Esophagus (tissue), 2 donors: ENCODE measurements around the gene TRIM65. TPM values are rescaled to one million over a fixed set of nuclear protein-coding genes. Genes with fewer than 3 reads are reported as not detected.
A peak's percentile ranks its signal among the peaks of the same experiment; 100 is the strongest.

Experiments used
- H3K27ac ChIP-seq, 2 donors: one replicate each; pipeline ENCODE4 v1.5.1; 2013; ENCODE audit warnings: low read depth in 2 of 2, mild to moderate bottlenecking in 2 of 2, inconsistent platforms in 1 of 2, low read length in 1 of 2, moderate library complexity in 1 of 2
- H3K27me3 ChIP-seq, 2 donors: one replicate each; pipeline ENCODE4 v1.6.1; 2013; ENCODE audit warnings: low read length in 2 of 2, control low read depth in 1 of 2, mild to moderate bottlenecking in 1 of 2; ENCODE audit not compliant: insufficient read depth in 2 of 2, control insufficient read depth in 1 of 2
- H3K36me3 ChIP-seq, 2 donors: one replicate each; pipeline ENCODE4 v1.6.1; 2013; ENCODE audit warnings: low read length in 1 of 2; ENCODE audit not compliant: control insufficient read depth in 2 of 2, insufficient read depth in 2 of 2
- H3K4me1 ChIP-seq, 2 donors: one replicate each; pipeline ENCODE4 v1.6.1; 2013; ENCODE audit warnings: low read length in 1 of 2; ENCODE audit not compliant: control insufficient read depth in 2 of 2, insufficient read depth in 2 of 2
- H3K4me3 ChIP-seq, 2 donors: one replicate each; pipeline ENCODE4 v1.5.1; 2013; ENCODE audit warnings: low read length in 2 of 2, mild to moderate bottlenecking in 2 of 2, low read depth in 1 of 2, moderate library complexity in 1 of 2
- H3K9me3 ChIP-seq, 2 donors: one replicate each; pipeline ENCODE4 v1.6.1; 2013; ENCODE audit warnings: mild to moderate bottlenecking in 2 of 2, low read depth in 1 of 2, low read length in 1 of 2, moderate library complexity in 1 of 2; ENCODE audit not compliant: control insufficient read depth in 2 of 2, insufficient read depth in 1 of 2
- WGBS, 2 donors: extraction: QIAGEN DNeasy Blood & Tissue Kit; methylation state at CpG; one replicate each; pipeline ENCODE4 v1.1.7; 2013; 5-methylcytosine and 5-hydroxymethylcytosine counted together
- polyA plus RNA-seq, 2 donors: library from polyadenylated mRNA; stranded (reverse); fragments of 200-250 nt; gene quantifications; one replicate each; pipeline ENCODE4 v1.2.3, GENCODE V29; 2013
- donor health status: healthy with polysubstance abuse.
- donor health status: Bipolar disorder and iron deficiency.

TRIM65 gene
- polyA plus RNA-seq, 2 donors: 9.8 to 19.8 TPM

DNA sequence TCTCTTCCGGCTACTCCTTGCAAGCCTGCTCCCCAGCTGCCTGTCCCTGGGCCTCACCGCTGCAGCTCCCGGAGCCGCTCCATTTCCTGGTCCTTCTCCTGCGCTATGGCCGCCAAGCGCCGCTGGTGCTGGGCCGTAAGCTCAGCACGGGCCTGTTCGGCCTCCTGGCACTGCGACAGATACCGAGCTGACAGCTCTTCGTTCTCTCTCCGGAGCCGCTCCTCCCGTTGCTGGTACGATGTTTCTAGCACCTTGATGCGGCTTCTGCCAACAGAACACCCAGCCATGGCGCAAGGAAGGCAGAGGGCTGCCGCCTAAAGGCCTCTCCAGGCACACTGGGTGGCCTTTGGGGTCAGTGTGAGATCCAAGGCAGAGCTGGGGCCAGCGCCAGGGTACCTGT lies 22.9 kb upstream of the TRIM65 start:
- H3K36me3 ChIP-seq: peaks cover 0 to 41% of the 10 kb centered on the region in 2 donors
- WGBS, 2 donors: 93 to 95% methylated on average over 22 of the region's 22 CpGs
- H3K4me1 ChIP-seq: peaks cover 0 to 9% of the 10 kb centered on the region in 2 donors
- H3K27me3 ChIP-seq: no peaks in the 10 kb centered on the region
- H3K27ac ChIP-seq: no peak overlapping the region
- H3K9me3 ChIP-seq: no peaks in the 10 kb centered on the region
- no peak overlapping the region for H3K4me3 ChIP-seq

DNA sequence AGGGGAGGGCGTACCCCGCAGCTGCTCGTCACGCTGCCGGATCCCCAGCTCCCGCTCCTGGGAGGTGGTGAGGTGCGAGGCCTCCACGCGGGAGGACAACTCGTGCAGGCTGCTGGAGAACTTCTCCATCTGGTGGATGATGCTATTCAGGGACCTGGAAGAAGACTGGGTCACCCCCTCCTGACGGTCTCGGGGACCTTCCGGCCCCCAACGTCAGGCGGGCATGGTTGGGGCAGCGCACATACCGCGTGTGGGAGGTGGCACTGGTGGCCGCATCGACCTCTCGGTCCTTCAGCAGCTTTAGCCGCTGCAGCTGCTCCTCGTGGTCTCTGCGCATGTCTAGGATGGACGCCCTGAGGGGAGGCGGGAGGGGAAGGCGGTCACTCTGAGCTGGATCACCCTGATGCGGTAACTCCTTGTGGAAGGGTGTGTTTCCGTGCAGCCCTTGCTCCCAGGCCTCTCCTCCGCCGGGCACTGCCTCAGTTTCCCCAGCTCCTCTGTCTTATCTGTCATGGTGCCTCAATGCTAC lies 21.2 kb upstream of the TRIM65 start:
- 94 to 96% methylated on average over 31 of the region's 31 CpGs for WGBS, 2 donors
- no peaks in the 10 kb centered on the region for H3K27me3 ChIP-seq
- peaks cover 0 to 35% of the 10 kb centered on the region in 2 donors for H3K36me3 ChIP-seq
- H3K4me1 ChIP-seq: peaks cover 0 to 4% of the 10 kb centered on the region in 2 donors
- no peaks in the 10 kb centered on the region for H3K9me3 ChIP-seq
- H3K4me3 ChIP-seq: no peak overlapping the region
- no peak overlapping the region for H3K27ac ChIP-seq

DNA sequence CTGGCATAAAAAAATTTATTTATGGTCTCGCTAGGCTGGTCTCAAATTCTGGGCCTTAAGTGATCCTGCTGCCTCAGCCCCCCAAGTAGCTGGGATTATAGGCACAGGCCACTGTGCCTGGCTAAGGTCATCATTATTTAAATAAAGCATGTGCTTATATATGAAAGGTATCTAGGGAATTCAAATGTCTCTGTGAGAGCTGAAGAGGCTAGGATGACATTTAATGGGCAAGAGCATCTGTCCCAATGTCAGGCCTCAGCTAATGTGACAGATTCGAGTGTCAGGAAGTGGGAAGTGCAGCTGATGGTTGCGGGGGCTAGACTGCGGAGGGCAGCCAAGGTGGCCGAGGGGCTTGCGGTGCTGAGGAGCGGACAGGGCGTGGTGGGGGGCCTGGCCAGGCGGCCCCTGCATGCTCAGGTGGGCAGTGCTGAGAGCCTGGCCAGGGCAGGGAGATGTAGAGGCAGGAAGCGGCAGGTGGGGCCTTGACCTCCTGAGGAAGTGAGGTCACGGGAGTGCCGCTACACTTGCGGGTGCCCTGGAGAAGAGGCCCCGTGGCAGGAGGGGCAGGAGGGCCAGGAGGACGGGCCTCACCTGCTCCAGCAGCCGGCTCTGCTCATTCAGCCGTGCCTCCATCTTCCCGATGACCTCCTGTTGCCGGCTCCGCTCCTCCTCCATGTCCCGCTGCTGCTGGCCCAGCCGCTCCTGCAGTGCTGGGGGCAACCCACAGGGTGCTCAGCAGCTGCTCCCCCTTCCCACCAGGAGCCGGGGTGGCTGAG lies 20.6 kb upstream of the TRIM65 start:
- Histone ChIP-seq H3K27ac (no peak overlapping the region), H3K36me3 (peaks cover 0 to 29% of the 10 kb centered on the region in 2 donors), H3K4me1 (peaks cover 0 to 2% of the 10 kb centered on the region in 2 donors), H3K27me3 (no peaks in the 10 kb centered on the region), H3K9me3 (no peaks in the 10 kb centered on the region), H3K4me3 (no peak overlapping the region)
- 90 to 94% methylated on average over 16 to 22 of the region's 23 CpGs for WGBS, 2 donors

DNA sequence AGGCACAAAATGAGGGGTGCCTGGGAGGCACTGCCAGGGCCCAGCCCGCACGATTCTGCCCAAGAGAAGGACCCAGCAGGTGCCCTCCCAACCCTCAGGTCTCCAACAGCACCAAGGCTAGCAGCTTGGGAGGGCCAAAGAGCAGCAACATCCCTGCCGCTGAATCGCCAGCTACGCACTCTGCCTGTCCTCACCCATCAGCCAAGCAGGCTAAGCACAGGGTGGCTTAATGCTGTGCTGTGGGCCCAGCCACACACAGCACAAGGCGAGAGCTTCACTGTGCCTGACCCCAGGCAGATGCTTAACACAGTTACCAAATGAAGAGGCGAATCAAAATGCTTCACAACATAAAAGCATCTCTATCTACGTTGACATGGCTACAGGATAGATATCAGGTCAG lies 18.5 kb upstream of the TRIM65 start:
- H3K36me3 ChIP-seq: peaks cover 0 to 29% of the 10 kb centered on the region in 2 donors
- no peaks in the 10 kb centered on the region for H3K27me3 ChIP-seq
- H3K27ac ChIP-seq: peak overlapping the region in 1 of 2 donors; percentile 8
- no peak overlapping the region for H3K4me3 ChIP-seq
- WGBS, 2 donors: 87 to 89% methylated on average over 8 of the region's 8 CpGs
- H3K9me3 ChIP-seq: no peaks in the 10 kb centered on the region
- H3K4me1 ChIP-seq: peaks cover 0 to 7% of the 10 kb centered on the region in 2 donors

DNA sequence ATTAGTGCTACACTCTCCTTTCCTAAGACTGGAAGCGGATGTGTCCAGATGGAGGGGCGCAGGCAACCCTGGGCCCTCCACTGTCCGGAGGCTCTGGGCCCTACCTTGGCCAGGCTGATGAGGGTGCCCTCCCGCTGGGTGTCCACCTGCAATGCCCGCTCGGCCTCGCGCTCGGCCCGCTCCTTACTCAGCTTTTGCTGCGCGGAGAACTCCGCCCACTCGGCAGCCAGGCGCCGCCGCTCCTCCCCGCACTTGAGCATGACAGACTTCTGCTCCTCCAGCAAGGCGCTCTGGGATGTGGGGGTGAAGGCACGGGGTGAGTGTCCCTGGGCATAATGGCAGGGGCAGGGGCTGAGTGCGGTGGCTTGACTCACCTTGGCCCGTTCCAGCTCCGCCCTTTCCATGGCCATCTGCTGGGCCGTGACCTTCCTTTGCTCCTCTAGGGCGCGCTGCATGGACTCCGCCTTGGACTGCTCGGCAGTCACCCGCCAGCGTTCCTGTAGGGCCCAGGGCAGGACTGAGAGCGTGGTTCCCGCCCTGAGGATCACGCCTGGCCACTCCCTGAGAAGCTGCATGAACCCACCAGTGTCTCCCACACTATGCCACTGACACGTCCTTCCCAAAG lies 18.0 kb upstream of the TRIM65 start:
- Histone ChIP-seq H3K9me3 (no peaks in the 10 kb centered on the region), H3K36me3 (peaks cover 0 to 24% of the 10 kb centered on the region in 2 donors), H3K27ac (peak overlapping the region in 1 of 2 donors; percentile 8), H3K27me3 (no peaks in the 10 kb centered on the region), H3K4me3 (no peak overlapping the region), H3K4me1 (peaks cover 0 to 12% of the 10 kb centered on the region in 2 donors)
- 88 to 91% methylated on average over 34 of the region's 34 CpGs for WGBS, 2 donors

DNA sequence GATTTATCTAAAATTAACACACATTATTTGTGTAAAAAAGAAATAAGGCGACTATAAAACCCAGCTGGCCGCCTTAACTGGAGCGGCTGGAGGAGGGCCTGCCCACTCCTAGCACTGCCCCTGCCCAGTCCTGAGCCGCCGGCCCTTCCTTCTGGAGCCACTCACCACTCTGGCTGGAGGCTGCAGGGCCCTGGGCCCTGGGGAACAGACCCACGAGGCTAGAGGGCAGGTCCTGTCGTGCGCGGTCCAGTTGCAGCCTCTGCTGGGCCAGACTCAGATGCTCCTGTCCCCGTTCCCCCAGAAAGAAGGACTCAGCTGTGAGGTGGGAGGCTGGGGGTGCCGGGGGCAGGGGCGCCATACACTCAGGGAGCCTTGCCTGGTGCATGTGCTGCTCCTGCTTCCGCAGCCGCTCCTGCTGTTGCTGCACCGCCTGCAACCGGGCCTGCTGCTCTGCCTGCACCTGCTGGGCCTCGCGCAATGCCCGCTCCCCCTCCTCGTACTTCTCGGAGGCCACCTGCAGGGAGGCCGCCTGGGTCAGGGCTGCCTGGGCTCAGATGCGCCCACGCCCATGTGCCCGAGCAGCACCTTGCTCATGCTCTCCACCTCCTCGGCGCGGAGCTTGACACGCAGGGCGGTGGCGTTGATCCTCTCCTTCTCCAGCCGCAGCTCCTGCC lies 16.9 kb upstream of the TRIM65 start:
- 92% methylated on average over 32 of the region's 32 CpGs for WGBS, 2 donors
- Histone ChIP-seq H3K4me3 (no peak overlapping the region), H3K9me3 (no peaks in the 10 kb centered on the region), H3K27ac (peak overlapping the region in 1 of 2 donors; percentile 39), H3K36me3 (peaks cover 0 to 18% of the 10 kb centered on the region in 2 donors), H3K27me3 (no peaks in the 10 kb centered on the region), H3K4me1 (peaks cover 0 to 16% of the 10 kb centered on the region in 2 donors)

DNA sequence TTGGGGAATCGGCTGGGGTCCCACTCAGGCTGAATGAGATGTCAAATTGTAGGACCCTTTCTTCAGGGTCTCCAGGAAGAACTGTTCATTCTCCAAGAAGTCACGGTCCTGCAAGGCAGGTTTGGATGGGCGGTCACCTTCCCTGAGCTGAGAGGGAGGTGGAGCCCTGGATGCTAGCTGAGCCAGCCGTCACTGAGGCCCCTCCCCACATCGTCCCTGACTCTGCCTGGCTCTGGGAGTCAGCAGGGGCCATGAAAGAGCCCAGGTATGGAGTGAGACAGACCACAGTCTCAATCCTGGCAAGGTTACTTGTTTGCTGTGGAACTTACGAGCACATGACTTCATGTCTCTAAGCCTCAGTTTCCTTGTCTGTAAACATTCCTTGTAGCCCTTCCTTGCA lies 13.9 kb upstream of the TRIM65 start:
- H3K27ac ChIP-seq: peak overlapping the region; percentile 67 to 83
- H3K4me1 ChIP-seq: peaks cover 2 to 17% of the 10 kb centered on the region in 2 donors
- 60 to 67% methylated on average over 6 of the region's 6 CpGs for WGBS, 2 donors
- no peaks in the 10 kb centered on the region for H3K9me3 ChIP-seq
- H3K36me3 ChIP-seq: peaks cover 0 to 7% of the 10 kb centered on the region in 2 donors
- no peaks in the 10 kb centered on the region for H3K27me3 ChIP-seq
- H3K4me3 ChIP-seq: no peak overlapping the region

DNA sequence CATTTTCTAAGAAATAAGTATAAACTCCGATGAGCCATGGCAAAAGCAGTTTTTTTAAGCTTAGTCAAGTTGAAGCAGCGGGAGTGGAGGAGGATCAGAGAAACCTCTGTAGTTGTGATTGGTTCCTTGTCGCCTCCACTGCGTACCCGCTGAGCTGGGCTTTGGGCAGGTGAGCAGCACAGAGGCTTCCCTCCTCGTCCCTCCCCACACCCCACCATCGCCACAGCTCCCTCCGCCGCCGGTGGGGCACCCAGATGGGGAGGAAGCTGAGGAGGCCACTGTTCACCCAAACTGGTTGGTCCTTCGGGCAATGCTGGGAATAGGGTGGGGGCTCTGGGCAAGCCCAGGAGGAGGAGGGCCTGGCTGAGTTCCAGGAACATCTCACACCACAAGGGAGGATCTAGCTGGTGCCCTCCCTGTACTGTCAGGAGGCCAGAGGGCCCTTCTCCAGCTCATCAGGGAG lies 13.1 kb upstream of the TRIM65 start:
- Histone ChIP-seq H3K4me1 (peaks cover 2 to 18% of the 10 kb centered on the region in 2 donors), H3K27ac (peak overlapping the region; percentile 67 to 83), H3K9me3 (no peaks in the 10 kb centered on the region), H3K27me3 (no peaks in the 10 kb centered on the region), H3K4me3 (no peak overlapping the region), H3K36me3 (peaks cover 0 to 7% of the 10 kb centered on the region in 2 donors)
- 42 to 59% methylated on average over 11 of the region's 11 CpGs for WGBS, 2 donors

DNA sequence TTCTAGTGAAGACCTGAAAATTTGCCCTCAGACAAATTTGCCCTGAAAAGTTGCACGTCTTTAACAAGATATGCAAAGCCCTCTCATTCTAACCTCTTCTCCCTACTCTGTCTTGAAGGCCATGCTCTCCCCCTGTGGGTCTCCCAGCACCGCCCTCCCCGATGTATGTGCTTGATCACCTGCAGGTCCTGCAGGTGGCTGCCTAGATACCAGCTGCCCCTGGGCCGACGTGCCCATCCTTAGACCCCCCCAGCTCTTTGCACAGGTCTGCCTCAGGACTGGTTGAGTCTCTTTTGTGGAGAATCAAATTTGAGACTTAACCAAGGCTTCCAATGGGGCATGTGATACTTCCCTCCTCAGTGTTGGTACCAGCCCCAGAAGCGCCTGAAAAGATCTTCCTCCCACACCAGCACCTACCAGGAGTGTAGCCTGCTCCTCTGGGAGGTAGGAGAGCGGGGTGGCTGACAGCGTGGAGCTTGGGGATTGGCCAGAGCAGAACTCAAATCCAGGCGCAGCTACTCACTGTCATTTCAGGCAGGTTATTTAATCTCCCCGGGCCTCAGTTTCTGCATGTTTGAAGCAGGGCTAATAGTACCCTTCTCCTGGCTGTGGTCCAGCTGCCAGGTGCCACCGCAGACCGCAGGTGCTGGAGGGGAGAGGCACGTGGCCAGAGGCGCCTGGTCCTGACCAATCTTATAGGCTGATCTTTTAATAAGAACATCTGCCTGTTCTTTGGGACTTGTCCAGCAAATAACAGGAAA lies 12.5 kb upstream of the TRIM65 start:
- Histone ChIP-seq H3K36me3 (peaks cover 0 to 4% of the 10 kb centered on the region in 2 donors), H3K9me3 (no peaks in the 10 kb centered on the region), H3K27me3 (no peaks in the 10 kb centered on the region), H3K4me1 (peaks cover 2 to 18% of the 10 kb centered on the region in 2 donors), H3K27ac (peak overlapping the region; percentile 67 to 70), H3K4me3 (no peak overlapping the region)
- WGBS, 2 donors: 58 to 61% methylated on average over 14 of the region's 14 CpGs
